OCI-LY7 (cell line): ENCODE data around the gene AGPAT3.

Experiments used
- EZH2phosphoT487 ChIP-seq: fragments of 200-600 bp; sonication (generic); IDR thresholded peaks from 2 replicates; pipeline ENCODE4 v1.6.1; 2018; ENCODE audit warnings: low read depth, borderline replicate concordance, mild to moderate bottlenecking, mixed run types, antibody characterized with exemption, low read length, moderate library complexity, mixed read lengths
- TF ChIP-seq, protein P1 (sequence below): fragments of 200-600 bp; sonication (generic); conservative IDR thresholded peaks from 2 replicates; pipeline ENCODE4 v1.5.1; 2014; ENCODE audit warnings: mild to moderate bottlenecking, antibody characterized with exemption, low read length, moderate library complexity, mixed read lengths

GRCh38 chr21:43900078-43900385 lies 35.0 kb downstream of the AGPAT3 start:
- TF ChIP-seq, protein P1, sequence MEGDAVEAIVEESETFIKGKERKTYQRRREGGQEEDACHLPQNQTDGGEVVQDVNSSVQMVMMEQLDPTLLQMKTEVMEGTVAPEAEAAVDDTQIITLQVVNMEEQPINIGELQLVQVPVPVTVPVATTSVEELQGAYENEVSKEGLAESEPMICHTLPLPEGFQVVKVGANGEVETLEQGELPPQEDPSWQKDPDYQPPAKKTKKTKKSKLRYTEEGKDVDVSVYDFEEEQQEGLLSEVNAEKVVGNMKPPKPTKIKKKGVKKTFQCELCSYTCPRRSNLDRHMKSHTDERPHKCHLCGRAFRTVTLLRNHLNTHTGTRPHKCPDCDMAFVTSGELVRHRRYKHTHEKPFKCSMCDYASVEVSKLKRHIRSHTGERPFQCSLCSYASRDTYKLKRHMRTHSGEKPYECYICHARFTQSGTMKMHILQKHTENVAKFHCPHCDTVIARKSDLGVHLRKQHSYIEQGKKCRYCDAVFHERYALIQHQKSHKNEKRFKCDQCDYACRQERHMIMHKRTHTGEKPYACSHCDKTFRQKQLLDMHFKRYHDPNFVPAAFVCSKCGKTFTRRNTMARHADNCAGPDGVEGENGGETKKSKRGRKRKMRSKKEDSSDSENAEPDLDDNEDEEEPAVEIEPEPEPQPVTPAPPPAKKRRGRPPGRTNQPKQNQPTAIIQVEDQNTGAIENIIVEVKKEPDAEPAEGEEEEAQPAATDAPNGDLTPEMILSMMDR = no peak
- no peak for TF ChIP-seq EZH2phosphoT487
